Loucy (cell line): Measurements from ENCODE around the gene SH3RF1.

Experiments used
- CTCF ChIP-seq: fragments of 200-600 bp; sonication (generic); conservative IDR thresholded peaks from 2 replicates; pipeline ENCODE4 v1.5.1; 2014; ENCODE audit warnings: mild to moderate bottlenecking, antibody characterized with exemption, low read length
- EZH2phosphoT487 ChIP-seq: fragments of 200-600 bp; IDR thresholded peaks from 2 replicates; pipeline ENCODE4 v1.6.1; 2018; ENCODE audit warnings: antibody characterized with exemption, mild to moderate bottlenecking, moderate library complexity, borderline replicate concordance

- no peak for TF ChIP-seq CTCF
- TF ChIP-seq EZH2phosphoT487 = no peak
Observed at GRCh38 chr4:169179609-169180521, 90.9 kb downstream of the SH3RF1 start.
